ENCODE results near the gene IFNK. TPM values are rescaled to one million over a fixed set of nuclear protein-coding genes. Genes with fewer than 3 reads are reported as not detected.

Gene IFNK
- total and polyA plus RNA-seq, 7 donors = not detected

GRCh38 chr9:27523141-27523540, 949 bp upstream of the IFNK start:
- intact Hi-C loops (cut with DNase I) = no loop called here
- Histone ChIP-seq H3K4me1 (peaks cover 0 to 26% (median 15%) of the 10 kb centered on the region in 4 donors), H3K27me3 (no peaks in the 10 kb centered on the region), H3K4me3 (no peak overlapping the region), H3K27ac (no peak overlapping the region), H3K9me3 (no peaks in the 10 kb centered on the region), H3K36me3 (no peaks in the 10 kb centered on the region)
- no peak for DNase-seq
- TF ChIP-seq POLR2A (IDR thresholded peaks at IDR 0.05) (no peak), POLR2AphosphoS5 (IDR thresholded peaks at IDR 0.05) (no peak), CTCF (IDR thresholded peaks at IDR 0.05) (no peak), EP300 (IDR thresholded peaks at IDR 0.05) (no peak)

- H3K36me3 ChIP-seq = no peaks in the 10 kb centered on the region
- TF ChIP-seq POLR2A (IDR thresholded peaks at IDR 0.05) = no peak
- no peak for TF ChIP-seq EP300 (IDR thresholded peaks at IDR 0.05)
- no peak for TF ChIP-seq CTCF (IDR thresholded peaks at IDR 0.05)
- no peak for TF ChIP-seq POLR2AphosphoS5 (IDR thresholded peaks at IDR 0.05)
- DNase-seq = no peak
- peaks cover 0 to 32% (median 17%) of the 10 kb centered on the region in 4 donors for H3K4me1 ChIP-seq
- peak overlapping the region; percentile 65 to 74 (median 68) for H3K4me3 ChIP-seq
- no peaks in the 10 kb centered on the region for H3K9me3 ChIP-seq
- peak overlapping the region; percentile 84 to 97 (median 94) for H3K27ac ChIP-seq
- intact Hi-C loops (cut with DNase I) = loop anchor here (2.0 to 5.0 kb wide), 4 partner anchors 40 to 175 kb away; partner anchors contain the start of gene C9orf72
- no peaks in the 10 kb centered on the region for H3K27me3 ChIP-seq
- 23 to 49% methylated on average over 8 of the region's 8 CpGs for WGBS, 2 donors
These were observed 3.6 kb downstream of the IFNK start for GRCh38 chr9:27527702-27528075.

- WGBS, 2 donors = 1 to 2% methylated on average over 44 of the region's 44 CpGs
These were observed 4.2 kb downstream of the IFNK start for GRCh38 chr9:27528076-27528885.

GRCh38 chr9:27528886-27529315, 4.8 kb downstream of the IFNK start:
- peak; percentile 87 for DNase-seq
- Histone ChIP-seq H3K27ac (peak overlapping the region; percentile 84 to 97 (median 94)), H3K9me3 (no peaks in the 10 kb centered on the region), H3K36me3 (no peaks in the 10 kb centered on the region), H3K4me1 (peaks cover 0 to 41% (median 27%) of the 10 kb centered on the region in 4 donors), H3K4me3 (peak overlapping the region; percentile 65 to 74 (median 68)), H3K27me3 (no peaks in the 10 kb centered on the region)
- intact Hi-C loops (cut with DNase I) = loop anchor here (1.0 to 5.0 kb wide), 5 partner anchors 42 to 195 kb away; partner anchors contain the start of gene C9orf72
- TF ChIP-seq EP300 (IDR thresholded peaks at IDR 0.05) (no peak), POLR2AphosphoS5 (IDR thresholded peaks at IDR 0.05) (peak in 3 of 4 donors; percentile 14 to 50 (median 37)), CTCF (IDR thresholded peaks at IDR 0.05) (no peak)
- 0% methylated on average over 25 of the region's 25 CpGs for WGBS, 2 donors

More at GRCh38 chr9:27528076-27528885, 4.2 kb downstream of the IFNK start:
- DNase-seq = peak; percentile 94
- Histone ChIP-seq H3K36me3 (no peaks in the 10 kb centered on the region), H3K9me3 (no peaks in the 10 kb centered on the region), H3K4me1 (peaks cover 0 to 35% (median 21%) of the 10 kb centered on the region in 4 donors), H3K27me3 (no peaks in the 10 kb centered on the region), H3K27ac (peak overlapping the region; percentile 84 to 97 (median 94)), H3K4me3 (peak overlapping the region; percentile 65 to 74 (median 68))
- intact Hi-C loops (cut with DNase I) = loop anchor here (2.0 to 5.0 kb wide), 4 partner anchors 41 to 176 kb away; partner anchors contain the start of gene C9orf72
- no peak for TF ChIP-seq EP300 (IDR thresholded peaks at IDR 0.05)
- TF ChIP-seq POLR2AphosphoS5 (IDR thresholded peaks at IDR 0.05) = peak; percentile 78 to 90 (median 86)
- peak; percentile 71 to 72 for TF ChIP-seq POLR2A (IDR thresholded peaks at IDR 0.05)
- TF ChIP-seq CTCF (IDR thresholded peaks at IDR 0.05) = no peak
